ENCODE data around the gene CES2.
"Not testable (repeated sequence)": the region's sequence is repeated elsewhere in the genome, so short reads cannot be mapped to it uniquely, and the experiment has no call there.

CES2 gene

DNA sequence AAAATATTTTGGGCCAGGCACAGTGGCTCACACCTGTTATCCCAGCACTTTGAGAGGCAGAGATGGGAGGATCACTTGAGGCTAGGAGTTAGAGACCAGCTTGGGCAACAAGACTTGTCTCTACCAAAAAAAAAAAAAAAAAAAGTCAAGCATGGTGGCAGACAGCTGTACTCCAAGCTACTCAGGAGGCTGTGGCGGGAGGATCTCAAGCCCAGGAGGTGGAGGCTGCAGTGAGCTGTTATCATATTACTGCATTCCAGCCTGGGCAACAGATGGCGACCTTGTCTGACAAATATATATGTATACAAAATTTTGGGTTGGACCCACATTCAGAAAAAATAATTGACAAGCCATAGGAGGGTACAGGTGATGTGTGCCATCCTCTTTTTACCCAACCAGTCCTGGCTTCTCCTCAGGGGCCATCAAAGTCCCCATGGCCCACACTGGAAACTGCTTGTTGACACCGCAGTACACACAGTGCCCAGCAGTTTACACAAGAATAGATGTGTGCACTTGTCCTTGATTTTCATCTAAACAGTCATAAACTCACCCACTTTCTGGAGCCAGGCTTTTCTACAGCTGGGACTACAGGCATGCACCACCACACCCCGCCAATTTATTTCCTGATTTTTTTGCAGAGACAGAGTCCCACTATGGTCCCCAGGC, 1.7 kb downstream of the CES2 start:
- no peak for DNase-seq

DNA sequence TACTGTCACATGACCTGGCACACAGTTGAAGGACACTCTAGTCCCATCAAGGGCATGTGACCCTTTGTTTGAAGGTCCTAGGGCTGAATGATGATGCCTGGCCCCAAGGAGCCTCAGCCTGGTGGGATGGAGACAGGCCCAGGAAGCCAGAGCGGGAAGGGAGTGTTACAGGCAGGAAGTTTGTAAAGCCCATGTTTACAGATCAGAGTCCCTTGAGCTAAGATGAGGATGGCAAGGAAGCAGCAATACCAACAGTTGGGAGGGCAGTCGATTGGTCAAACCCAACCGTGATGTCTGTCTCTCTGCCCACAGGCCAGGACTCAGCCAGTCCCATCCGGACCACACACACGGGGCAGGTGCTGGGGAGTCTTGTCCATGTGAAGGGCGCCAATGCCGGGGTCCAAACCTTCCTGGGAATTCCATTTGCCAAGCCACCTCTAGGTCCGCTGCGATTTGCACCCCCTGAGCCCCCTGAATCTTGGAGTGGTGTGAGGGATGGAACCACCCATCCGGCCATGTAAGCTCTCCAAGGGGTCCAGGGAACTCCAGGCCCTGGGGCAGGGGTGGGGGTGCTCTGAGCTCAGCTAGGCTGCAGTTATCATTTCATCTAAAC, 2.5 kb downstream of the CES2 start:
- no peak for DNase-seq

DNA sequence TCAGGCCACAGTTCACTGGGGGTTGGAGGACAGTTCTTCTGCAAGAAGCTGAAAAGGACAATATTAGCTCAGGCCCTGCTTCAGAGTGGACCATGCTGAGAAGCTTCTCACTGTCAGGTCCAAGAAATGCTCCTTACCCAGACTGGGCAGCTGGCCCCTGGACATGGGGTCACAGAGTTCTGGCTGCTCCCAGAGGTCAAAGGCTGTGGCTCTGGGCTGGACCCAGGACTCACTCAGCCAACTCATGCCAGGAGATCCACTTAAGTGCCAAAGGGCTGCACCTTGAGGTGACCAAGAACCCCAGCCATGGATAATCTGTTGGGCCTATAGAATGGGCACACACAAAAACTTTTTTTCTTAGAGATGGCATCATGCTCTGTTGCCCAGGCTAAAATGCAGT, 4.0 kb downstream of the CES2 start:
- DNase-seq: no peak

DNA sequence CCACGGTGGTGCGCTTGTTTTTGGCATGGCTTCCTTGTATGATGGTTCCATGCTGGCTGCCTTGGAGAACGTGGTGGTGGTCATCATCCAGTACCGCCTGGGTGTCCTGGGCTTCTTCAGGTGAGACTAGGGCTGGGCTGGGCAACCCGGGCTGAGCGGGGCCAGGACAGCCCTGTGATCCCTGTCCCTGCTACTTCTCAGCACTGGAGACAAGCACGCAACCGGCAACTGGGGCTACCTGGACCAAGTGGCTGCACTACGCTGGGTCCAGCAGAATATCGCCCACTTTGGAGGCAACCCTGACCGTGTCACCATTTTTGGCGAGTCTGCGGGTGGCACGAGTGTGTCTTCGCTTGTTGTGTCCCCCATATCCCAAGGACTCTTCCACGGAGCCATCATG, 4.9 kb downstream of the CES2 start:
- no peak for DNase-seq

DNA sequence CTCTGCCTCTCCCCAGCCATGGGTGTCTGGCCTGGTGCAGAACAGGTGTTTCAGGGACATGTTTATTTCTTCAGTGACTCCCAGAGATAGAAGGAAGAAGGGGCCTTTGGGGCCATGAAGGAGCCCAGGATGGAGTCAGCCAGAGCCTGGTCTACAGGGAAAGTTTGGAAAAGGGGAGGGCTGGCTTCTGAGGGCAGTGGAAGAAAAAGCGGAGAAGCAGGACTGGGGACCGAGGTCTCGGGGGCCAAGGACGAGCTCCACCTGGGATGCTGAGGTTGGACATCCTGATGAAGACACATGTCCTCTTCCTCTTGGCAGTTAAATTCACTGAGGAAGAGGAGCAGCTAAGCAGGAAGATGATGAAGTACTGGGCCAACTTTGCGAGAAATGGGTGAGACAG, 7.7 kb downstream of the CES2 start:
- DNase-seq: no peak

DNA sequence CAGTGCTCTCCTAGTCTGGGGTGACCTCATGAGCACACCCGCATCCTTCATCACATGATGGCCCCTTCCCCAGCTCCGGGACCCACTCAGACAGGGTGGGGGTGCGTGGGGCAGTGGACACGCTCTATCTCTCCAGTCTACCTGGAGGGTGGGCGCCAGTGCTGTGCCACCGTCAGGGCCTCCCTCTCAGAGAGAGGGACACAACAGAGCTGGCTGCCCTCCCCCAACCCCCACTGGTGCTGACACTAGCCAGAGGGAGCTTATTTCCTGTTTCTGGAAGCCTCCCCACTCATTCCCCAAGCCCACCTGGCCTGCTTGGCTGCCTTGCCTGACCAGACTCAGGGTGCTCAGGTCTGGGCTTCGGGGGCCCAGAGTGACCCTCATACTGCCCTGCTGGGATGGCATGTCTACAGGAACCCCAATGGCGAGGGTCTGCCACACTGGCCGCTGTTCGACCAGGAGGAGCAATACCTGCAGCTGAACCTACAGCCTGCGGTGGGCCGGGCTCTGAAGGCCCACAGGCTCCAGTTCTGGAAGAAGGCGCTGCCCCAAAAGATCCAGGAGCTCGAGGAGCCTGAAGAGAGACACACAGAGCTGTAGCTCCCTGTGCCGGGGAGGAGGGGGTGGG, 8.2 kb downstream of the CES2 start:
- no peak for DNase-seq

DNA sequence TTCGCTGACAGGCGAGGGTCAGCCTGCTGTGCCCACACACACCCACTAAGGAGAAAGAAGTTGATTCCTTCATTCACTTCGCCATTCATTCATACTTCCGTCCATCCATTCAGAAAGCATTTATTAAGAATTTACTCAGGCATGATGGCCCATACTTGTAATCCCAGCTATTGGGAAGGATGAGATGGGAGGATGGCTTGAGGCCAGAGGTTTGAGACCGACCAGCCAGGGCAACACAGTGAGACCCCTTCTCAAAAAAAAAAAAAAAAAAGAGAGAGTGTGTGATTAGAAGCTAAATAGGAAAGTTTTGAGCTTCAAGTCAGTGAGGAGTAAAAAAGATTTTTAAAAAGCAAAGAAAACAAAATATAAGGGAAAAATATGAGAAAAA, 8.7 kb downstream of the CES2 start:
- no peak for DNase-seq

DNA sequence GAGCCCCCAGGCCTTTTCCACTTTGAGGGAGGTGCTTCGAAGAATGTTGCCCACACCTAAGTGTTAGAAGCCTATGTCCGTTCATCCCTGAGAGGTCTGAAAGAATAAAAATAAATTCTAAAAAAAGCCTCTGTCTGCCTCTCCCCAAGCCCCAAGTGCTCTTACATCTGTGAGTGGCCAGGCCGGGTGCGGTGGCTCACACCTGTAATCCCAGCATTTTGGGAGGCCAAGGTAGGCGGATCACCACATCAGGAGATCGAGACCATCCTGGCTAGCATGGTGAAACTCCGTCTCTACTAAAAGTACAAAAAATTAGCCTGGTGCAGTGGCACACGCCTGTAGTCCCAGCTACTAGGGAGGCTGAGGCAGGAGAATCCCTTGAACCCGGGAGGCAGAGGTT, 9.7 kb downstream of the CES2 start:
- not testable (repeated sequence) for DNase-seq

DNA sequence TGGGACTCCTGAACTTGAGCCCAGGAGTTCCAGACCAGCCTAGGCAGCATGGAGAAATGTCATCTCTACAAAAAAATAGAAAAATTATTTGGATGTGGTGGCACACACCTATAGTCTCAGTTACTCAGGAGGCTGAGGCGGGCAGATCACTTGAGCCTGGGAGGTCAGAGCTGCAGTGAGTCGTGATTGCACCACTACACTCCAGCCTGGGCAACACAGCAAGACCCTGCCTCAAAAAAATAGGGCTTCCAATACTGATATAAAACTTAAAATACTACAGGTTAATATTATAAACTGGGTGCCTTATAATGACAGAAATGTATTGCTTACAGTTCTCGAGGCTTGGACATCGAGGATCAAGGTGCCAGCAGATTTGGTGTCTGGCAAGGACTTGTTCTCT, 10.6 kb downstream of the CES2 start:
- DNase-seq: no peak

DNA sequence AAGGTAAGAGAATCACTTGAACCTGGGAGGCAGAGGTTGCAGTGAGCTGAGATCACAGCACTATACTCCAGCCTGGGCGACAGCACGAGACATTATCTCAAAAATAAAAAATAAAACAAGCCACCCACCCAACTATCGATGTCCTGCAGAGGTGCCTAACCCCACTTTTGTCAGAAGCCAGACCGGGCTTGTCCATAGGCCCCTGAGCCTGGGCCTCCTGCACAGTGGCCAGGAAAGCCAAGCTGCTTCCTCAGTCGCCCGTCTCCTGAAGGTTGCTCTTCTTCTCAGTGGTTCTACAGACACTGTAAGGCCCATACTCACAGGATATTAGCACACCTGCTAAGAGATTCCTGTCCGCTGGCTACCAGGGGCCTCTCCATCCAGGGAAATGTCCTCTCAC, 11.2 kb downstream of the CES2 start:
- DNase-seq: no peak

DNA sequence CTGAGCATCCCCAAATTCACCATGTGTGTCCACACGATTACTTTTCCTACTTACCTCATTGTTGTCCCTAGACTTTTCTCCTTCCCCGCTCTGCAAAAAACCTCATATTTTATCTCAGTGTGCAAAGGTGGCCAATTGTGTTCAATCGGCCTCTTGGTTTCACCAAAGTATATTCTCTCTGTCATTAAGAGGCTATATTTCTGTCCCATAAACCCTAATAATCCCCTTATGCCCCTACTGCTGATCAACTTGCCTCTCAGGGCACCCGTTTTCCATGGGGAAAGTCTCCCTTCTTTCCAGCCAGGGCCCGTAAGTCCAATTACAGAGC, 11.6 kb downstream of the CES2 start:
- no peak for DNase-seq

DNA sequence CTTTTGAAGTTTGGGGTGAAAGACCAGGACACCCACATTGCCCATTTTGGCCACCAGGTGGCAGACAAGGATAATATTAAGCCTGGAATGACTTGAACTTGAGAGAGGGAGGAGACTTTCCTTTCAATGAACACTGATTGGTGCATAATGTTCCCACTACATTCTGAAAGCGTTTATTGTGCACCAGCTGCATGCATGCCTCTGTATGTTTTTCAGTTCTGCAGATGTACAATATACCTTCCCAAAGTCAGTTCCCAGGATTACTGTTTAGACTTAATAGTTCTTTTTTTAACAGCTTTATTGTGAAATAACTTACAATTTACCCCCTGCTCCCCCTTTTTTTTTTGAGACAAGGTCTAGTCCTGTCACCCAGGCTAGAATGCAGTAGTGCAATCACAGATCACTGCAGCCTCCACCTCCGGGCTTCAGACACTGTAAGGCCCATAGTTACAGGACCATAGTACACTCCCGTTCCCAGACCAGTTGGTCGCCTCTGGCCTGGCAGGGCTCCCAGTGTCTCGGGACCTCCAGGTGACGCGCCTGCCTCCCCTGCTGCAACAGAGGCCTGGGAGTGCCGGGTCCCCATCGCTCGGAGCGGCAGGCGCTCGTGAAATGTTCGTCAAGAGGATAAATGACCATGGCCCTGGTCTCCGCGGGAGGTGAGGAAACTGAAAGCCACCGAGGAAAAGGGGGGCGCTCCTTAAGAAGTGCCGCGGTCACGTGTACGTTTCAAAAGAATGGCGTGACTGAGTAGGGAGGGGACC, 12.2 kb downstream of the CES2 start:
- DNase-seq: peak; percentile 59

DNA sequence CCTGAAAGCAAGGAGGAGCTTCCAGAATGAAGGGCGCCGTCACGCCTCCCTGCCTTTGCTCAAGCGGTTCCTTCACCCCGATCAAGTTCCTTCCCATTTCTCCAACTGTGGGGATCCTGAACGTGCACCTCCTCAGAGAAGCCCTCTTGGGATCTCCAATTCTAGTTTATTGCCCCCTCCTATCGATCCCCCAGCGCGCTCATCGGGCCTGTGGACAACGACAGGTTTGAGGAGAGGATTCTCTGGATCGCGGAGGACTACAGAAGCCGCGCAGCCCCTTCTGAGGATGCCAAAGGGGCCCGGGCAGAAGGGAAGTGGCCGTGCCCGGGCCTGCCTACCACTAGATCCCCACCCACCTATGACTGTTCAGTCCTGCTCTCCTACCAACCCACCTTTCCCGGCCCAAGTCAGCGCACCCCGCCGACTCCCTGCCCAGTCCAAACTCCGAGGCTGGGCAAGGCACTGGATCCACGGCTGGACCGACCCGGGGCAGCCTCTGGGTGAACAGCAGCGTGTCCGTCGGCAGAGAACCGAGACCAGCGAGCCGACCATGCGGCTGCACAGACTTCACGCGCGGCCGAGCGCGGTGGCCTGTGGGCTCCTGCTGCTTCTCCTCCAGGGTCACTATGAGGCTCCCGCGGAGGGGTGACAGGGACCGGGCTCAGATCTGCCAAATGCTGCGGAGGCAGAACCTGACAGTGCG, 13.0 kb downstream of the CES2 start:
- no peak for DNase-seq

DNA sequence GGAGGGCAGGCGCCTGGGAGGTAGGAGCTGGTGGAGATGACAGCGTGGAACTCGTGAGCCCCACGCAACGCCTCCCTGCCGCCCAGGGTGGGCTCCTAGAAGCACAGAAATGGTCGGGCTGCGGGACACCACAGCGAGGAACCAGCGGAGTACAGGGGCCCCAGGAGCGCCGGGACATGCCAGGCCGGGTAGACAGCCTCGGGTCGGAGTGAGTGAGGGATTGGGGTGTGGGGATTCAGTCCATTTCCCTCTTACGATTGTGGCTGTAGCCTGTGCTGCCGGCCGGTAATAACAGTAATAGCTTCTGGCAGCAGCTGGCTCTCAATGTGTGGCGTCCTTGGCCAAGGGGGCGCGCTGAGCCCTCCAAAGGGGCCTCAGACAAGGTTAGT, 13.5 kb downstream of the CES2 start:
- DNase-seq: no peak

DNA sequence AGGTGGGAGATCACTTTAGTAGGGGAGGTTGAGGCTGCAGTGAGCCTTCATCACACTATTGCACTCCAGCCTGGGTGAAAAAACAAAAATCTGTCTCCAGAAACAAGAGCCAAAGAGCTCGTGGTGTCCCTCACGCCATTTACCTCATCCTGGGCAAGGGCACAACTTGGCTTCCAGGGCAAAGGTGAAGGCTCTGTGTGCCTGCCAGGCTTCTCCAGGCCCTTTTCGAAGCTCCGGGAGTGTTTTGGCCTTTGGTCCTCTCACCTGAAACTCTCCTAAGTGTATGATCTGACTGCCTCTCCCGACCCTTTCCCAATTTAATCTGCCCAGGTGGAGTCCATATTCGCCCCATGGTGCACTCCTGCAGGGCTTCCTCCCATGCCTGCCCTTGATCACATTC, 14.2 kb downstream of the CES2 start:
- no peak for DNase-seq

DNA sequence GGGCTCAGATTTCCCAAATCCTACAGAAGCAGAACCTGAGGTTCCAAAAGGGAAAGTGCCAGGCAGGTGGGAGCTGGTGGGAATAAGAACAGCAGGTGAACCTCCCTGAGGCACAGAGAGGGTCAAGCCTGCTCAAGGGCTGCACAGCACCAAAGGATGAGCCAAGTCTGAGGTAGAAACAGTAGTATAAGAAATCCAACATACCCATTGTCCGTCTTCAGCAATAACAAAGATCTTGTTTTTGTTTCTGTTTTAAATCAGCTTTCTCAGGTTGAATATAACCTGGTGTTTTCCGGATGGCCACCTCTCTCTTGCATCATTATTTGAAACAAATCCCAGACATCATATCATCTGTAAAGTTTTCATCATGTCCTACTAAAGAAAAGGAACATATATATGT, 15.1 kb downstream of the CES2 start:
- no peak for DNase-seq

DNA sequence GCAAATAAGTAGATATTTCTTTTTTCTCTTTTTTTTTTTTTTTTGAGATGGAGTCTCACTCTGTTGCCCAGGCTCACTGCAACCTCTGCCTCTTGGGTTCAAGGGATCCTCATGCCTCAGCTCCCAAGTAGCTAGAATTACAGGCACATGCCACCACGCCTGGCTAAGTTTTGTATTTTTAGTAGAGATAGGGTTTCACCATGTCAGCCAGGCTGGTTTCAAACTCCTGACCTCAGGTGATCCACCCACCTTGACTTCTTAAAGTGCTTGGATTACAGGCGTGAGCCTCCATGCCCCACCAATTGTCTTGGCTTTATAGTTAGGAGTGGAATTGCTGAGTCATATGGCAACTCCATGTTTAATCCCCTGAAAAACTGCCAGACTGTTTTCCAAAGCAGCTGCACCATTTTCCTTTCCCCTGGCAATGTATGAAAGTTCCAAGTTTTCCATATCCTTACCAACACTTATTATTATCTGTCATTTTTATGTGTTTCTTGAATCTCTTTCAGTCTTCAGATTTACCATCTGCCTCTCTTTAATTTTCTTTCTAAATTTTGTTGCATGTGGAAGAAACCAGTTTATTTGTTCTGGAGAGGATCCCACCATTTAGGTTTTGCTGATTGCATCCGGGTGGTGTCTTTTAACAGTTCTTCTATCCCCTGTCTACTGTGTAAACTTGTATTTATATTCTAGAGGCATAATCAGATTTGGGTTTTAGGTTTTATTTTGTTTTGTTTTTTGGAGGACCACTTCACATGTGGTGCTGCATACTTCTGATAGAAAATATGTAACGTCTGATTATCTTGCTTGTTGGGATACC, 15.9 kb downstream of the CES2 start:
- no peak for DNase-seq

DNA sequence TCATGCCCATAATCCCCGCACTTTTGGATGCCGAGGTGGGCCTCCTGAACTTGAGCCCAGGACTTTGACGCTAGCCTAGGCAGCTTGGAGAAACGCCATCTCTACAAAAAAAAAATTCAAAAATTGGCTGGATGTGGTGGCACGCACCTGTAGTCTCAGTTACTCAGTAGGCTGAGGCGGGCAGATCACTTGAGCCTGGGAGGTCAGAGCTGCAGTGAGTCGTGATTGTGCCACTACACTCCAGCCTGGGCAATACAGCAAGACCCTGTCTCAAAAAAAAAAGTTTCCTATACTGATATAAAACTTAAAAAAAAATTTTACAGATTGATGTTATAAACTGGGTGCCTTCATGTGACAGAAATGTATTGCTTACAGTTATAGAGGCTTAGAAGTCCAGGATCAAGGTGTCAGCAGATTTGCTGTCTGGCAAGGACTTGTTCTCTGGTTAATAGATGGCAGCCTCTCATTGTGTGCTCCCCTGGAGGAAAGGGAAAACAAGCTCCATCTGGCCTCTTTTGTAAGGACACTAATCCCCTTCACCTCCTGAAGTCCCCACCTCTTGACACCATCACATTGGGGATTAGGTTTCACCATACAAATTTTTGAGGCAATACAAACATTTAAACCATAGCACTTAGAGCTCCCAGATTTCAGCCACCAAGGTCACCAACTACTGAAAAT, 17.3 kb downstream of the CES2 start:
- DNase-seq: no peak

DNA sequence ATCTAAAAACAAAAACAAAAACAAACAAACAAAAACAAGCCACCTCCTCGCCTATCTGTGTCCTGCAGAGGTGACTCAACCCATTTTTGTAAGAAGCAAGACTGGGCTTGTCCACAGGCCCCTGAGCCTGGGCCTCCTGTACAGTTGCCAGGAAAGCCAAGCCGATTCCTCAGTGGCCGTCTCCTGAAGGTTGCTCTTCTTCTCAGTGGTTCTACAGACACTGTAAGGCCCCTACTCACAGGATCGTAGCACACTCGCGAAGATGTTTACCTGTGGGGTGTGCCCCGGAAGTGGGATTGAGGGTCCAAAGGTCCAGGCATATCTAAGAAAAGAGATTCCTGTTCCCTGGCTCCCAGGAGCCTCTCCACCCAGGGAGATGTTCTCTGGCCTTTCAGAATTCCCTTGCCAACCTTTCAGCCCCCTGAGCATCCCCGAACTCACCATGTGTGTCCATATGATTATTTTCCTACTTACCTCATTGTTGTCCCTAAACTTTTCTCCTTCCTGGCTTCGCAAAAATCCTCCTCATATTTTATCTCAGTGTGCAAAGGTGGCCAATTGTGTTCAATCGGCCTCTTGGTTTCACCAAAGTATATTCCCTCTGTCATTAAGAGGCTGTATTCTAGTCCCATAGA, 18.3 kb downstream of the CES2 start:
- no peak for DNase-seq

DNA sequence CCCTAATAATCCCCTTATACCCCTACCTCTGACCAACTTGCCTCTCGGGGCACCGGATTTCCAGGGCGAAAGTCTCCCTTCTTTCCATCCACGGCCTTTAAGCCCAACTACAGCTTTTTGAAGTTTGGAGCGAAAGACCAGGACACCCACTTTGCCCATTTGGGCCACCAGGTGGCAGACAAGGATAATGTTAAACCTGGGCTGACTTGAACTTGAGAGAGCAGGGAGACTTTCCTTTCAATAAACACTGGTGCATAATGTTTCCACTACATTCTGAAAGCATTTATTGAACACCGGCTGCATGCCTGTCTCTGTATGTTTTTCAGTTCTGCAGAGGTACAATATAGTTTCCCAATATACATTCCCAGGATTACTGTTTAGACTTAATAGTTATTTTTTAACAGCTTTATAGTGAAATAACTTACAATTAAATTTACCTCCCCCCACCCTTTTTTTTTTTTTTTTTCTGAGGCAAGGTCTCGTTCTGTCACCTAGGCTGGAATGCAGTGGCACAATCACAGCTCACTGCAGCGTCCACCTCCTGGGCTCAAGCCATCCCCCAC, 18.9 kb downstream of the CES2 start:
- peak; percentile 69 for DNase-seq
